Suprapubic skin (tissue), 4 donors: Measurements from ENCODE around the gene LARP1B. TPM values are rescaled to one million over a fixed set of nuclear protein-coding genes. Genes with fewer than 3 reads are reported as not detected.
"Not testable (repeated sequence)": the region's sequence is repeated elsewhere in the genome, so short reads cannot be mapped to it uniquely, and the experiment has no call there.

Experiments used
- DNase-seq, 2 donors: peaks; one replicate each; pipeline ENCODE4 v3.0.0-alpha.2; 2019; ENCODE audit warnings: low spot score in 2 of 2
- H3K27ac ChIP-seq: fragments of 200-600 bp; sonication (generic); one replicate; pipeline ENCODE4 v1.5.1; 2019
- H3K27me3 ChIP-seq: fragments of 200-600 bp; sonication (generic); one replicate; pipeline ENCODE4 v1.5.1; 2019
- H3K36me3 ChIP-seq: fragments of 200-600 bp; sonication (generic); one replicate; pipeline ENCODE4 v1.5.1; 2019
- H3K4me1 ChIP-seq: fragments of 200-600 bp; sonication (generic); one replicate; pipeline ENCODE4 v1.5.1; 2019
- H3K4me3 ChIP-seq: fragments of 200-600 bp; sonication (generic); one replicate; pipeline ENCODE4 v1.5.1; 2019; ENCODE audit warnings: mild to moderate bottlenecking
- H3K9me3 ChIP-seq: fragments of 200-600 bp; sonication (generic); one replicate; pipeline ENCODE4 v1.5.1; 2019
- EP300 ChIP-seq: sonication (generic); formaldehyde crosslinking; IDR thresholded peaks from one replicate; pipeline ENCODE4 v1.6.1; 2017; ENCODE audit warnings: antibody characterized with exemption
- POLR2A ChIP-seq, 2 donors: fragments of 450-650 bp; IDR thresholded peaks; one replicate each; pipeline ENCODE4 v1.6.1; 2017; ENCODE audit warnings: antibody characterized with exemption in 2 of 2, mild to moderate bottlenecking in 2 of 2, moderate library complexity in 2 of 2
- POLR2AphosphoS5 ChIP-seq, 3 donors: sonication (generic); formaldehyde crosslinking; IDR thresholded peaks; one replicate each; pipeline ENCODE4 v1.6.1; 2017; ENCODE audit warnings: antibody characterized with exemption in 3 of 3
- WGBS: methylation state at CpG from one replicate; pipeline ENCODE4 v1.1.5; 2018; 5-methylcytosine and 5-hydroxymethylcytosine counted together
- total RNA-seq, 4 donors: library from RNA; depleted of rRNA; stranded (reverse); fragments of >200 nt; gene quantifications; one replicate each; pipeline ENCODE4 v1.1.0, GENCODE V29; 2016
- TF ChIP-seq, protein P1 (sequence below), 2 donors: fragments of 200-600 bp in 1 of 2; fragments of 450-650 bp in 1 of 2; sonication (generic) in 1 of 2; IDR thresholded peaks; one replicate each; pipeline ENCODE4 v1.5.1; 2016 to 2019; ENCODE audit warnings: antibody characterized with exemption in 2 of 2, mild to moderate bottlenecking in 1 of 2, moderate library complexity in 1 of 2

The LARP1B gene
- 10 to 100 TPM; 16.8 to 22.0 (median 20.3) TPM for total RNA-seq

DNA sequence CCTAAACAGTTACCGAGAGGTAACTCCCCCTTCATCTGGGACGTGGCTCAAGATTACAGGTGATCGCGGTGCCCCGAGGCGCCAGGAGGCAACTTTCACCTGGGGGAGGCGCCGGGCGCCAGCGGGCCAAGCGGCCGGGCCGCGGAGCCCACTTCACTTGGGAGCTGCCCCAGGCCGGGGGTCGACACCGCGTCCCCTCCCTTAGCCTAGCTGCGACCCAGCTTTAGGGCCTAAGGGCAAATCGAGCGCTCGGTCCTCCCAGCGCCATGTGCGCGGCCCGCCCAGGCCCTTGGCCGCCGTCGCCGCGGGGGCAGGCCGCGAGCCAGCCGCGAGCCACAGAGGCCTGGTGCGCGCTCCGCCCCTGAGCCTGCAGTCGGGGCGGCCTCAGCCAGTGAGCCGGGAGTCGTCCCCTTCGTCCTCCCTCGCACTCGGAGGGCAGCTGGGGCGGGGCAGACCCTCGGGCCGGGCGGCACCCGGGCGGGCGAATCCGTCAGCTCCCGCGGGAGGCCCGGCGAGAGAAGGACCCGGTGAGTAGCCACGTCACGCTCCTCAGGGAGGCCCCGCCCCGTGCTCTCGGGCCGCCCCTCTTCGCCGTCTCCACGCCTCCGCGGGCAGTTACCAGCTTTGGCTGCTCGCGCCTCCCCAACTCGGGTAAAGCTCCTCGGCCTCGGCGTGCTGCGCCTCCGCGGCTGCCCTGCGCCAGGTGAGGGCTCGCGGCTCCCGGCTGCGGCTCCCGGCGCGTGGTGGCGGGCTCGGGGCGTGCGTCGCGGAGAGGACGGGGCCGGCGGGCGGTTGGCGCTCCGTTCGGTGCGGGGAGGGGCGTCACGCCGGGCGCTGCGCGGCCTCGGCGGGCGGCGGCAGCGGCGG, at the start of gene LARP1B:
LARP1B (plus strand) TSS at position 614 of the 867 bp plus-strand sequence. CDS start 13,640 bp downstream, outside the sequence.
- peak in 2 of 3 donors; percentile 17 to 35 for TF ChIP-seq POLR2AphosphoS5 (IDR thresholded peaks at IDR 0.05)
- no peak for TF ChIP-seq EP300
- peak in 1 of 2 donors; percentile 82 for TF ChIP-seq POLR2A (IDR thresholded peaks at IDR 0.05)
- TF ChIP-seq, protein P1, sequence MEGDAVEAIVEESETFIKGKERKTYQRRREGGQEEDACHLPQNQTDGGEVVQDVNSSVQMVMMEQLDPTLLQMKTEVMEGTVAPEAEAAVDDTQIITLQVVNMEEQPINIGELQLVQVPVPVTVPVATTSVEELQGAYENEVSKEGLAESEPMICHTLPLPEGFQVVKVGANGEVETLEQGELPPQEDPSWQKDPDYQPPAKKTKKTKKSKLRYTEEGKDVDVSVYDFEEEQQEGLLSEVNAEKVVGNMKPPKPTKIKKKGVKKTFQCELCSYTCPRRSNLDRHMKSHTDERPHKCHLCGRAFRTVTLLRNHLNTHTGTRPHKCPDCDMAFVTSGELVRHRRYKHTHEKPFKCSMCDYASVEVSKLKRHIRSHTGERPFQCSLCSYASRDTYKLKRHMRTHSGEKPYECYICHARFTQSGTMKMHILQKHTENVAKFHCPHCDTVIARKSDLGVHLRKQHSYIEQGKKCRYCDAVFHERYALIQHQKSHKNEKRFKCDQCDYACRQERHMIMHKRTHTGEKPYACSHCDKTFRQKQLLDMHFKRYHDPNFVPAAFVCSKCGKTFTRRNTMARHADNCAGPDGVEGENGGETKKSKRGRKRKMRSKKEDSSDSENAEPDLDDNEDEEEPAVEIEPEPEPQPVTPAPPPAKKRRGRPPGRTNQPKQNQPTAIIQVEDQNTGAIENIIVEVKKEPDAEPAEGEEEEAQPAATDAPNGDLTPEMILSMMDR (IDR thresholded peaks at IDR 0.05) = no peak

DNA sequence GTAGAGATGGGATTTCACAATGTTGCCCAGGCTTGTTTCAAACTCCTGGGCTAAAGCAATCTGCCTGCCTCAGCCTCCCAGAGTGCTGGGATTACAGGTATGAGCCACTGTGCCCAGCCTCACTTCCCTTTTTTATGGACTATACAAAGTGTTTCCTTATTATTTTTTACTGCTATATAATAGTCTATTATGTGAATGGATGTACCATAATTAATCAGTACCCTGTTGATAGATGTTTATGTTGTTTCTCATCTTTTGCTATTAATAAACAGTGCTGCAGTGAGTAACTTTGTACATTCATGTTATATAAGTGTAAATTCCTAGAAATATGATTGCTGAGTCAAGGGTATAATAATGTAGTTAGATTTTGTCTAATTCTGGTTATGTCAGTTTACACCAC, 35.8 kb upstream of the LARP1B start:
- DNase-seq = no peak
- H3K27ac ChIP-seq = no peak overlapping the region
- H3K36me3 ChIP-seq = peaks cover 79% of the 10 kb centered on the region
- H3K4me1 ChIP-seq = no peaks in the 10 kb centered on the region
- no peak overlapping the region for H3K4me3 ChIP-seq
- TF ChIP-seq EP300 = no peak
- H3K9me3 ChIP-seq = no peaks in the 10 kb centered on the region
- H3K27me3 ChIP-seq = no peaks in the 10 kb centered on the region

More for the DNA sequence above, at the start of gene LARP1B:
- Histone ChIP-seq H3K4me3 (peak within 1 kb of the TSS; percentile 87), H3K27ac (peak within 1 kb of the TSS; percentile 97), H3K4me1 (peaks cover 13% of the 10 kb centered on the region), H3K27me3 (no peaks in the 10 kb centered on the region), H3K36me3 (no peaks in the 10 kb centered on the region), H3K9me3 (no peaks in the 10 kb centered on the region)
- 0% methylated on average over 30 of the region's 112 CpGs for WGBS
- peak; percentile 95 to 96 for DNase-seq

DNA sequence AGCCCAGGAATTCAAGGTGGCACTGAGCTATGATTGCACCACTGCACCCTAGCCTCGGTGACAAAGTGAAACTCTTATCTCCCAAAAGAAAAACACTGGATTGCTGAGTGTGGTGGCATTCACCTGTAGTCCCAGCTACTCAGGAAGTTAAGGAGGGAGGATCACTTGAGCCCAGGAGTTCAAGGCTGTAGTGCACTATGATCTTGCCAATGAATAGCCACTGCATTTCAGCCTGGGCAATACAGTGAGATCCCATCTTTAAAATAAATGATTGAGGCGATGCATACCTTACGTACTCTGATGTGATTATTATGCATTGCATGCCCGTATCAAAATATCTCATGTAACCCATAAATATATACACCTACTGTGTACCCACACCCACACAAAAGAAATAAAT, 31.2 kb upstream of the LARP1B start:
- H3K4me1 ChIP-seq = no peaks in the 10 kb centered on the region
- TF ChIP-seq, protein P1 (IDR thresholded peaks at IDR 0.05) = no peak
- TF ChIP-seq POLR2A (IDR thresholded peaks at IDR 0.05) = no peak
- no peak for TF ChIP-seq POLR2AphosphoS5 (IDR thresholded peaks at IDR 0.05)
- no peak for TF ChIP-seq EP300
- H3K27ac ChIP-seq = no peak overlapping the region
- no peak overlapping the region for H3K4me3 ChIP-seq
- H3K9me3 ChIP-seq = no peaks in the 10 kb centered on the region
- no peak for DNase-seq
- 98% methylated on average over 4 of the region's 4 CpGs for WGBS
- H3K36me3 ChIP-seq = peaks cover 39% of the 10 kb centered on the region
- no peaks in the 10 kb centered on the region for H3K27me3 ChIP-seq

DNA sequence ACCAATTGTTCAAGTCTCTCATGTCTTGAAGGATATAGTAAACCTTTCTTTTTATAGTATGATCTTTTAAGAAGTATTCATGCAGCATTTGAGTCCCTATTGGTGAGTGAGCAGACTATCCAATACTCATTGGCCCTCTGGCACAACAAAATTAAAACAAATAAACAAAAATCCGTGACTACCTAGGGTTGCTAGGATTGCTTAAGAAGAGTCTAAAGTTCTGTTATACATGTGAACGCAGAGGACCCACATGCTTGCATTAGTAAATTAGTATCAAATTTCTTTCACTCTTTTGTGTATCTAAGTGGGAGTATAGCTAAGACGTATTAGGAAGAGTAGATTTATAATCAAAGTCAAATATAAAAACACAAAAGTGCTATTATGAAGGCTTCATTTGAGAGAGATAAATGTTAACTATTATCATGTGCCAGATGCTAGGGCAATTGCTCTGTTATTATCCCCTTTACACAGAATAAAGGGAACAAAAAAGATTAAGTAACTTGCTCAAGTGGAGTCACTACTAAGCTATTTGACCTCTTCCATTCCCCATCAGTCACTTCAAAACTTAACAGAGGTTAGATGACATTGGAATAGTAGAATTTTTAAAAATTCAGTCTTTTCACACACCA, 29.2 kb upstream of the LARP1B start:
- Histone ChIP-seq H3K27ac (no peak overlapping the region), H3K36me3 (peaks cover 22% of the 10 kb centered on the region), H3K9me3 (no peaks in the 10 kb centered on the region), H3K4me3 (no peak overlapping the region), H3K4me1 (no peaks in the 10 kb centered on the region), H3K27me3 (no peaks in the 10 kb centered on the region)
- 93% methylated on average over 3 of the region's 3 CpGs for WGBS
- TF ChIP-seq EP300 = no peak
- no peak for TF ChIP-seq POLR2AphosphoS5 (IDR thresholded peaks at IDR 0.05)
- TF ChIP-seq, protein P1 (IDR thresholded peaks at IDR 0.05) = no peak
- TF ChIP-seq POLR2A (IDR thresholded peaks at IDR 0.05) = no peak
- no peak for DNase-seq

DNA sequence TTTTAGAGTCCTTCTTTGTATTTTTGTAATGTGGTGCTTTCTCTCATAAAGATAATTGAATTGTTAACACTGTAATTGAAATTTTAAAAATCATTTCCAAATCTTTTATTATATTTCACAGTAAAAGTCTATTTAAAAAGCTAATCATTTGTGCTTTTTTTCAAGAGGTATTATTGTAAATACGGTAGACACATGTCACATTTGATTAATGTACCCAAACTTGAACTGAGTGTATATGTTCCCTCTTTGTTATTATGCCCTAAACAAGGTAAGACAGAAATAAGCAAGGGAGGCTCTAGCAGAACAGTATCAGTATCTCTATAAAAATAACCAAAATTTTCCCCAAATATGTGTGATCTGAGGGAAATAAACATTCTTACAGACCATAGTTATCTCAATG, 21.5 kb upstream of the LARP1B start:
- no peak for DNase-seq
- no peaks in the 10 kb centered on the region for H3K4me1 ChIP-seq
- 87% methylated on average over 1 of the region's 1 CpG for WGBS
- no peak overlapping the region for H3K4me3 ChIP-seq
- no peaks in the 10 kb centered on the region for H3K27me3 ChIP-seq
- no peaks in the 10 kb centered on the region for H3K9me3 ChIP-seq
- H3K36me3 ChIP-seq = no peaks in the 10 kb centered on the region
- no peak overlapping the region for H3K27ac ChIP-seq
- TF ChIP-seq EP300 (no peak), POLR2A (IDR thresholded peaks at IDR 0.05) (no peak), POLR2AphosphoS5 (IDR thresholded peaks at IDR 0.05) (no peak)
- TF ChIP-seq, protein P1 (IDR thresholded peaks at IDR 0.05) = no peak

DNA sequence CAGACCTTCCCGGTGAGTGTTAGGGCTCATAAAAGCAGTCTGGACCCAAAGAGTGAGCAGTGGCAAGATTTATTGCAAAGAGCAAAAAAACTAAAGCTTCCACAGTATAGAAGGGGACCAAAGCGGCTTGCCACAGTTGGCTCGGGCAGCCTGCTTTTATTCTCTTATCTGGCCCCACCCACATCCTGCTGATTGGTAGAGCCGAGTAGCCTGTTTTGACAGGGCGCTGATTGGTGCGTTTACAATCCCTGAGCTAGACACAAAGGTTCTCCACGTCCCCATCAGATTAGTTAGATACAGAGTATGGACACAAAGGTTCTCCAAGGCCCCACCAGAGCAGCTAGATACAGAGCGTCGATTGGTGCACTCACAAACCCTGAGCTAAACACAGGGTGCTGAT, 14.1 kb upstream of the LARP1B start:
- not testable (repeated sequence) for H3K36me3 ChIP-seq, H3K4me1 ChIP-seq, H3K27ac ChIP-seq, H3K9me3 ChIP-seq, H3K4me3 ChIP-seq, H3K27me3 ChIP-seq, DNase-seq
- 89% methylated on average over 9 of the region's 9 CpGs for WGBS

DNA sequence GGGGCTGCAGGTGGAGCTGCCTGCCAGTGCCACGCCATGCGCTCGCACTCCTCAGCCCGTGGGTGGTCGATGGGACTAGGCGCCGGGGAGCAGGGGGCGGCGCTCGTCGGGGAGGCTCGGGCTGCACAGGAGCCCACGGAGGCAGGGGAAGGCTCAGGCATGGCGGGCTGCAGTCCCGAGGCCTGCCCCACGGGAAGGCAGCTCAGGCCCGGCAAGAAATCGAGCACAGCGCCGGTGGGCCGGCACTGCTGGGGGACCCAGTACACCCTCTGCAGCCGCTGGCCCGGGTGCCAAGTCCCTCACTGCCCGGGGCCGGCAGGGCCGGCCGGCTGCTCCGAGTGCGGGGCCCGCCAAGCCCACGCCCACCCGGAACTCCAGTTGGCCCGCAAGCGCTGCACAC, 13.6 kb upstream of the LARP1B start:
- WGBS = no CpG with 5 or more reads among the region's 34 CpGs

DNA sequence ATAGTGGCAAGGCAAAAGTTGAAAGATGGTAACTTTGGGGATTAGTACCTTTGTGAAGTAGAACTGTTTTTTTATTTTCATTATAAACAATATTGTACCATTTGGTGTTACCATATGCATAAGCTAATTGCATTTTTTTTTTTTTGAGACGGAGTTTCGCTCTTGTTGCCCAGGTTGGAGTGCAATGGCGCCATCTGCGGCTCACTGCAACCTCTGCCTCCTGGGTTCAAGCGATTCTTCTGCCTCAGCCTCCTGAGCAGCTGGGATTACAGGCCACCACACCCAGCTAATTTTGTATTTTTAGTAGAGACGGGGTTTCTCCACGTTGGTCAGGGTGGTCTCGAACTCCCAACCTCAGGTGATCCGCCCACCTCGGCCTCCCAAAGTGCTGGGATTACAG, 9.9 kb upstream of the LARP1B start:
- not testable (repeated sequence) for H3K27ac ChIP-seq, H3K4me3 ChIP-seq, H3K27me3 ChIP-seq, H3K36me3 ChIP-seq, DNase-seq, H3K4me1 ChIP-seq, H3K9me3 ChIP-seq
- WGBS = 86% methylated on average over 10 of the region's 10 CpGs

More for the DNA sequence above, 13.6 kb upstream of the LARP1B start:
- H3K36me3 ChIP-seq, H3K4me3 ChIP-seq, H3K4me1 ChIP-seq, H3K27me3 ChIP-seq, DNase-seq, H3K9me3 ChIP-seq, H3K27ac ChIP-seq: not testable (repeated sequence)

DNA sequence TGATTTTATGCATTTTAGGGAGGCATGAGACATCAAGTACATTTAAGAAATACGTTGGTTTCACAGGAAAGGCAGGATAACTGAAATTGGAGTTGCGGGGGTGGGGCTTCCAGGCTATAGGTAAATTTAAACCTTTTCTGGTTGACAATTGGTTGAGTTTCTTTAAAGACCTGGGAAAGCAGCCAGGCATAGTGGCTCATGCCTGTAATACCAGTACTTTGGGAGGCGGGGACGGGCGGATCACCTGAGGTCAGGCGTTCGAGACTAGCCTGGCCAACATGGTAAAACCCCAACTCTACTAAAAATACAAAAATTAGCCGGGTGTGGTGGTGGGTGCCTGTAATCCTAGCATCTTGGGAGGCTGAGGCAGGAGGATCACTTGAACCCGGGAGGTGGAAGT, 6.2 kb upstream of the LARP1B start:
- not testable (repeated sequence) for H3K4me1 ChIP-seq, DNase-seq, H3K36me3 ChIP-seq, H3K27me3 ChIP-seq, H3K4me3 ChIP-seq, H3K9me3 ChIP-seq, H3K27ac ChIP-seq
- 93% methylated on average over 9 of the region's 9 CpGs for WGBS
